ENCODE measurements around the gene IDH1. TPM values are rescaled to one million over a fixed set of nuclear protein-coding genes. Genes with fewer than 3 reads are reported as not detected.

IDH1 gene
- total RNA-seq, 1 donor = 196 TPM

DNA sequence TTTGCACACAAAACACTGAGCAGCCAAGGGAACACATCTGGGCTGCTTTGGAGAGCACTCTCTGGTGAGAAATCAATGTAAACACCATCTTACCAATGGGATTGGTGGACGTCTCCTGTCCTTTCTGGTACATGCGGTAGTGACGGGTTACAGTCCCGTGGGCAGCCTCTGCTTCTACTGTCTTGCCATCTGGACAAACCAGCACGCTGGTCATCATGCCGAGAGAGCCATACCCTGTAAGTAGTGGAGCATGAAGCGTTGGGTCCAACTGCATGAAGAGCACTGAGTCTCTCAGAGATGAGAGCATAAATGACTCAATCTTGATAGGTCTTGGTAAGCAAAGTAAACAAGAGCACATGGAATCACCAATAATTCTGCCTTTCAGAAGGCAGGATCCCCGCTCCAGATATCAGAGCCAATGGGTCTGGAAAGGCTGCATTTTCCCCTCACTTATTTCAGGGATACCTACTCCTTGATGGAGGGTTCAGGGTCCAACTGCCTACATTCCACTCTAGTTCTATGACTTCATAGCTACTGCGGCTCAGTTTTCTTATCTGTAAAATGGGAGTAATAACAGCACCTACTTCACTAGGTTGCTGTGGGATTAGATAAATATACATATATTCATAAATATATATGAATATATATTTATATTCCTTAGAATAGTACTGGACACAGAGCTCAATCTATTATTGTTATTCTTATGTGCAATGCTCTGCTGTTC lies 14.9 kb downstream of the IDH1 start:
- no peak for DNase-seq (ENCODE audit: low read depth)
- TF ChIP-seq, protein P1, sequence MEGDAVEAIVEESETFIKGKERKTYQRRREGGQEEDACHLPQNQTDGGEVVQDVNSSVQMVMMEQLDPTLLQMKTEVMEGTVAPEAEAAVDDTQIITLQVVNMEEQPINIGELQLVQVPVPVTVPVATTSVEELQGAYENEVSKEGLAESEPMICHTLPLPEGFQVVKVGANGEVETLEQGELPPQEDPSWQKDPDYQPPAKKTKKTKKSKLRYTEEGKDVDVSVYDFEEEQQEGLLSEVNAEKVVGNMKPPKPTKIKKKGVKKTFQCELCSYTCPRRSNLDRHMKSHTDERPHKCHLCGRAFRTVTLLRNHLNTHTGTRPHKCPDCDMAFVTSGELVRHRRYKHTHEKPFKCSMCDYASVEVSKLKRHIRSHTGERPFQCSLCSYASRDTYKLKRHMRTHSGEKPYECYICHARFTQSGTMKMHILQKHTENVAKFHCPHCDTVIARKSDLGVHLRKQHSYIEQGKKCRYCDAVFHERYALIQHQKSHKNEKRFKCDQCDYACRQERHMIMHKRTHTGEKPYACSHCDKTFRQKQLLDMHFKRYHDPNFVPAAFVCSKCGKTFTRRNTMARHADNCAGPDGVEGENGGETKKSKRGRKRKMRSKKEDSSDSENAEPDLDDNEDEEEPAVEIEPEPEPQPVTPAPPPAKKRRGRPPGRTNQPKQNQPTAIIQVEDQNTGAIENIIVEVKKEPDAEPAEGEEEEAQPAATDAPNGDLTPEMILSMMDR (IDR thresholded peaks at IDR 0.05; ENCODE audit: insufficient read depth, low read length) = no peak
- no peak overlapping the region for H3K4me3 ChIP-seq (ENCODE audit: low read depth, low read length)

DNA sequence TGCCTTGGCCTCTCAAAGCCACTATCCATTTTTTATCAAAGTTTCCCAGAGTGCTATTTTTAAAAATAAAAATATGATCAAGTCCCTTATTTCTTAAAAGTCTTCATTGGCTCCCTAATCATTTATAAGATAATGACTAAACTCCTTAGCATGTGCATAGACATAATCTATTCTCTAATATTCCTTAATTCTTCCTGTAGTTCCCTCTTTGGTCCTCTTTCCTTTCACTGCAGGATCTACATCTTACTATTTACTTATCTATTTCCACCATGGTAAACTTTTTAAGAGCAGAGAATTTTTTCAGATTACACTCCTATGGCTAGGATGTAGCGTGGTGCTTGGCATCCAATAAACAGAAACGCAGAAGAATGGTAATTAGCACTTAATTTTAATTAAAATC lies 19.0 kb downstream of the IDH1 start:
- DNase-seq (ENCODE audit: low read depth) = no peak
- TF ChIP-seq, protein P1 (IDR thresholded peaks at IDR 0.05; ENCODE audit: insufficient read depth, low read length) = no peak
- no peak overlapping the region for H3K4me3 ChIP-seq (ENCODE audit: low read depth, low read length)

DNA sequence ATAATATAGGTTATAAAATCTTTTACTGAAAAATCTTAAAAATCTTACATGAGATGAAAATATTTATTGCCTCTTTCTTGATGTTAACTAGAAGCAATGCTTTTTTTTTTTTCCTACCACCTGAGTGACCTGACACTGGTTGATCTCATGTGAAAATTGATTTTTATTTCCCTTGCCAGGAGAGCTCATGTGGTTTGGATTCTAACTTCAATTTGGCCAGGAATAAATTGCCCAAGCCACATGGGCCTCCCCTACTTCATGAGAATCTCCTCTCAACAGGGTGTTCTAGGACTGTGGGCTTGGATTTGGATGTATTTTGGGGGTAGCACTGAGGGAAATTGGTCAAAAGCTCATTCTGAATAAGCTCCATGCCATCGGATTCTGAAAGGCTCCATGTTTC lies 20.1 kb downstream of the IDH1 start:
- TF ChIP-seq, protein P1 (IDR thresholded peaks at IDR 0.05; ENCODE audit: insufficient read depth, low read length) = no peak
- no peak for DNase-seq (ENCODE audit: low read depth)
- H3K4me3 ChIP-seq (ENCODE audit: low read depth, low read length) = no peak overlapping the region

DNA sequence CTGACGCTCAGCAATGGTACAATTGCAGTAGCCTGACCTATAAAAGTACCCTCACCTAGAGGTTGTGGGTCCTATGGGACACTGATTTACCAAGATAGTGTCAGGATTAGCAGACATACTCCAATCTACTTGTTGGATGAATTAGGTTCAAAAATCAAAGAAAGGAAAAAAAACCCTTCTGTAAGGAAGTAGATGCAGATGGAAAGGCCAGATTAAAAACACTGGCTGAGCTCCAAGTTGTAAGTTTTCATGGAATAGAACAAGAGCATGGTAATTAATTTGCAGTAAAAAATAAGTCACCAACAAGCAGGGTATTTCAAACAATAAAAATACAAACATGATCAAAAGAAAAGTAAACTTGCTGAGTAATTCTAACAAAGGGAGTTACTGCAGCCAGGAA lies 26.4 kb downstream of the IDH1 start:
- TF ChIP-seq, protein P1 (IDR thresholded peaks at IDR 0.05; ENCODE audit: insufficient read depth, low read length) = no peak
- no peak overlapping the region for H3K4me3 ChIP-seq (ENCODE audit: low read depth, low read length)
- DNase-seq (ENCODE audit: low read depth) = no peak

DNA sequence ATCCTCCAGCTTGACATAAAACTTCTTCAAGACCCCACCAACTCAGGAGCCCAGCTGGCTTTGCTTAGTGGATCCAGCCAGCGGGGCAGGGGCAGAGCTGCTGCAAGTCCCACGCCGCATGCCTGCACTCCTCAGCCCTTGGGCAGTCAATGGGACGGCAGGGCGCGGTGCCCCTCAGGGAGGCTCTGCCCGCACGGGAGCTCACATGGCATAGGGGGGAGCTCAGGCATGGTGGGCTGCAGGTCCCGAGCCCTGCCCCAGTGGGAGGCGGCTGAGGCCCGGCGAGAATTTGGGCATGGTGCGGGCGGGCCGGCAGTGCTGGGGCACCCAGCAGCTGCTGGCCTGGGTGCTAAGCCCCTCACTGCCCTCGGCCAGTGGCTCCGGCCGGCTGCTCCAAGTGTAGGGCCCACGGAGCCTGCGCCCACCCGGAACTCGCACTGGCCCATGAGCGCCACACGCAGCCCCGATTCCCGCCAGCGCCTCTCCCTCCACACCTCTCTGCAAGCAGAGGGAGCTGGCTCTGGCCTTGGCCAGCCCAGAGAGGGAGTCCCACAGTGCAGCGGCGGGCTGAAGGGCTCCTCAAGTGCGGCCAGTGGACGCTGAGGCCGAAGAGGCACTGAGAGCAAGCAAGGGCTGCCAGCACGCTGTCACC lies 27.2 kb downstream of the IDH1 start:
- no peak overlapping the region for H3K4me3 ChIP-seq (ENCODE audit: low read depth, low read length)
- no peak for DNase-seq (ENCODE audit: low read depth)
- TF ChIP-seq, protein P1 (IDR thresholded peaks at IDR 0.05; ENCODE audit: insufficient read depth, low read length) = no peak

DNA sequence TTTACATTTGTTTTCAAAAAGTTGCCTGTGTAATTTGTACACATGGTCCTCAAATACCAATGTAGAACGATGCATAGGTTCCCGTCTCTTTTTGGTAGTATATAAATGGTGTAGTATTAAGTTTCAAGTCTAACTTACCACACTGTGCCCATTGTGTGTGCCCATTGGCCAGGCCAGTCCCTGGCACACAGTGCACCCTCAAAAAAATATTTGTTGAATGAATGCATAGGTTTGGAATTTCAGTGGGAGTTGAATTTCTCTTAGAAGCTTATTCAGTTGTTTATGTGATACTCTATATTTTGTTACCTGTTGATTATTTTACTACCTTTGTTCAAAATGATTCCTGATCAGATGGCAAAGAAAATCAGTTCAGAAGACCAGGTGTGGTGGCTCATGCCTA lies 30.1 kb downstream of the IDH1 start:
- no peak for DNase-seq (ENCODE audit: low read depth)
- TF ChIP-seq, protein P1 (IDR thresholded peaks at IDR 0.05; ENCODE audit: insufficient read depth, low read length) = no peak
- no peak overlapping the region for H3K4me3 ChIP-seq (ENCODE audit: low read depth, low read length)

Data from fibroblast of the aortic adventitia (primary cell).